ENCODE results near the gene CMTM1.

The CMTM1 gene

GRCh38 chr16:66539623-66540469 lies 26.4 kb upstream of the CMTM1 start:
- DNase-seq: no peak

GRCh38 chr16:66541388-66542355 lies 24.6 kb upstream of the CMTM1 start:
- no peak for DNase-seq

- no peak for DNase-seq
Measured at GRCh38 chr16:66542396-66542795, 23.8 kb upstream of the CMTM1 start.

- DNase-seq: no peak
Measured at GRCh38 chr16:66543541-66543940, 22.7 kb upstream of the CMTM1 start.

- no peak for DNase-seq
Measured at GRCh38 chr16:66544016-66544757, 22.1 kb upstream of the CMTM1 start.

GRCh38 chr16:66547101-66547989 lies 18.9 kb upstream of the CMTM1 start:
- no peak for DNase-seq

- no peak for DNase-seq
Measured at GRCh38 chr16:66548068-66548467, 18.2 kb upstream of the CMTM1 start.

- no peak for DNase-seq
Measured at GRCh38 chr16:66548868-66549267, 17.4 kb upstream of the CMTM1 start.

- DNase-seq: peak; percentile 50
Measured at GRCh38 chr16:66549284-66550131, 16.7 kb upstream of the CMTM1 start, which contains the start of gene TK2. TK2 (minus strand) TSS chr16:66550122; CDS start chr16:66550061, 61 bp downstream.

- peak; percentile 52 for DNase-seq
Measured at GRCh38 chr16:66551348-66551759, 14.9 kb upstream of the CMTM1 start.

- DNase-seq: no peak
Measured at GRCh38 chr16:66551788-66552285, 14.4 kb upstream of the CMTM1 start.

- DNase-seq: peak; percentile 79
Measured at GRCh38 chr16:66552286-66553177, 13.7 kb upstream of the CMTM1 start, which contains the start of gene CKLF. CKLF (plus strand) TSS chr16:66552576; CDS start chr16:66552716, 140 bp downstream.

GRCh38 chr16:66553223-66553622 lies 13.0 kb upstream of the CMTM1 start:
- no peak for DNase-seq

- no peak for DNase-seq
Measured at GRCh38 chr16:66554021-66554420, 12.2 kb upstream of the CMTM1 start.

- no peak for DNase-seq
Measured at GRCh38 chr16:66554495-66554894, 11.7 kb upstream of the CMTM1 start.

- no peak for DNase-seq
Measured at GRCh38 chr16:66560107-66560506, 6.1 kb upstream of the CMTM1 start.

- DNase-seq: no peak
Measured at GRCh38 chr16:66561381-66562080, 4.7 kb upstream of the CMTM1 start.

GRCh38 chr16:66562409-66562808 lies 3.8 kb upstream of the CMTM1 start:
- no peak for DNase-seq

GRCh38 chr16:66562986-66563385 lies 3.3 kb upstream of the CMTM1 start:
- no peak for DNase-seq
